Activated CD4-positive, alpha-beta T cell treated with anti-CD3 and anti-CD28 coated beads, Interleukin-2, amount 50 U/mL, for 16 hours (primary cell): ENCODE measurements around the gene IGFALS.

Source experiments
- DNase-seq: peaks from one replicate; pipeline ENCODE4 v3.0.0-alpha.2; 2020

Gene IGFALS

DNA sequence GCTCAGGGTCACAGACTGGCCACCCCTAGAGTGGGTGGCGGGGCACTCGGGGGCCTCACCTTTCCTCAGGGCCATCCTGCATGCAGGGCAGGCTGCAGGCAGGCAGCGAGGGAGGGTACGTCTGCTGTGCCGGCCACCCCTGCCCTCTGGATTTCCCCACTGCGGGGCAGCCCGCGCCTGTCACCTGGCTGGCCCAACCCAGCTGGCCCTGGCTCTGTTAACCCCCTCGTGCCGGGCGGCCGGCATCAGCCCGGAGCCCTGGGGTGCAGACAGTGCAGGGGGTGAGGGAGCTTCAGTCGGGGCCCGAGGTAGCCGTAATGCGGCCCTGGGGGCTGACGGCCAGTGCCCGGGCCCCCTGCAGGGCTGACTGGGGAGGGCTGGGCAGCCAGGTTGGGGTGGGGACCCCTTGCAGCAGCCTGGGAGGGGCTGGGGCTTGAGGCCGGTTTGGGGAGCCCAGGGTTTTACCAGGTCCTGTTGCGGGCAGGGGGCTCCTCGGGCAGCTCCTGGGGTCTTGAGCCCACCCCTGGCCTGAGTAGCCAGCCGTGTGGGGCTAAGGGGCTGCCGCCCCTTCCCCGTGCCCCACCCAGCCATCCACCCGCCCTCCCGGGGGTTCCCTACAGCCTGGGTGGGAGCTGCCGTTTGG is at the start of gene IGFALS:
Gene IGFALS, minus strand, starts transcription at position 128 of the 643 bp plus-strand sequence. Its CDS starts 53 bp downstream, at position 75.
- DNase-seq, result no peak

DNA sequence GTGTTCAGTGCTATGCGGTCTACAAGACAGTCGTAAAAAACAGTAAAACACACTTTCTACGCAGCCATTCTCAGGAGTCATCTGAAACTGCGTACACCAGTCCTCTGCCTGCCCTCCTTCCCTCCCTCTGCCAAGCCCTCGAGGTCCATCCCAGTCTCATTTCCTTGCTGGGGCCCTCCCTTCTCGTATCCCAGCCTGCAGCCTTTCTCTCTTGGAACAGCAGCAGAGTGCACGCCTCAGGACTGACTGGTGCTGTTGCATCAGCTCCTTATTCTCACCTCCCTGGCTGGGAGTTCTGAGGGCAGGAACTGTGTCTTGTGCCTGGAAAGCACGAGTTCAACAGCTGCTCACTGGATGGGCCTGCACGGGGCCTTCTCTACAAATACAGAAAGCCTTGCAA is 46.0 kb upstream of the IGFALS start:
- DNase-seq, result no peak

DNA sequence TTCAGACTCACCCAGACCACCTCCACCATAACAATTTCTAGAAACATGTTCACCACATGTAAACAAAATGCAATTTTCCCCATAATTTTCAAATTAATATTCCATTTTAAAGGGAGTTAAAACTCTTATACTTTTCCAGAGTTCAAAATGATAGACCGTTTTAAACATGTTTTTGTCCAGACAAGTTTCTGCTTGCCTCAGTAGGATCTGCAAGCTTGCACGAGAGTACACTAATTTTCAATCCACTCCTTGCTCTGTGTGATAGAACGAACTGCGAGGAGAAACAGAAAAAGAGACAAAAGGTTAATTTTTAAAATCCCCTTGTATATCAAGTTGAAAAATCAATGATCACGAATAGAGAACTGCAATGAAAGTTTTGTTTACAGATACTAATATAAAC is 40.6 kb upstream of the IGFALS start:
- DNase-seq, result no peak

DNA sequence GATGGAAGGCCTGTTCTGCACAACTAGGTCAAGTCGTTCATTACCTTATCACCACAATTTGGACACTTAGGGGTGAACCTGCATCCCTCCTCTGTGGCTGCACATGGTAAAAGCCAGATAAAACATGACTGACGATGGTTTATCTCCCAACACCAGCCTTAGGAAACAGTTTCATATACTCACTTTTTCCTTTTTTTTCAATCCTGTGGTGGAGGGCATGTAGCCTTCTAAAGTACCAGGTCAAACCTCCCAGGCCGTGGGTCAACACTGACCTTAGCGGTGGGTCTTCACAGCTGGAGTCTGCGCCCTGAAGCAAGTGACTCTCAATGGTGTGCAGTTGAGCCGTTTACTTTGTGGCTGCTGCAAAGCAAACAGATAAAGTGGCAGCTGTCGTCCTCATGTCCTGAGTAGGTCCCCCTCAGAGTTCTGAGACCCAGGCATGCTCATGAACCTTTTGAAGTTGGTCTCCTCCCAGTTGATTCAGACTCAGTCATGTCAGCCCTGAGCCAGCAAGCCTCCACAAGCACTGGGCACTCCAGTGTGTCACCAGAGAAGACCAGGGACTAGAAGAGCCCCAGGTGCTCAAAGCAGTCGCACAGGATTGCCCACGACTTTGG is 39.4 kb upstream of the IGFALS start:
- DNase-seq, result no peak

DNA sequence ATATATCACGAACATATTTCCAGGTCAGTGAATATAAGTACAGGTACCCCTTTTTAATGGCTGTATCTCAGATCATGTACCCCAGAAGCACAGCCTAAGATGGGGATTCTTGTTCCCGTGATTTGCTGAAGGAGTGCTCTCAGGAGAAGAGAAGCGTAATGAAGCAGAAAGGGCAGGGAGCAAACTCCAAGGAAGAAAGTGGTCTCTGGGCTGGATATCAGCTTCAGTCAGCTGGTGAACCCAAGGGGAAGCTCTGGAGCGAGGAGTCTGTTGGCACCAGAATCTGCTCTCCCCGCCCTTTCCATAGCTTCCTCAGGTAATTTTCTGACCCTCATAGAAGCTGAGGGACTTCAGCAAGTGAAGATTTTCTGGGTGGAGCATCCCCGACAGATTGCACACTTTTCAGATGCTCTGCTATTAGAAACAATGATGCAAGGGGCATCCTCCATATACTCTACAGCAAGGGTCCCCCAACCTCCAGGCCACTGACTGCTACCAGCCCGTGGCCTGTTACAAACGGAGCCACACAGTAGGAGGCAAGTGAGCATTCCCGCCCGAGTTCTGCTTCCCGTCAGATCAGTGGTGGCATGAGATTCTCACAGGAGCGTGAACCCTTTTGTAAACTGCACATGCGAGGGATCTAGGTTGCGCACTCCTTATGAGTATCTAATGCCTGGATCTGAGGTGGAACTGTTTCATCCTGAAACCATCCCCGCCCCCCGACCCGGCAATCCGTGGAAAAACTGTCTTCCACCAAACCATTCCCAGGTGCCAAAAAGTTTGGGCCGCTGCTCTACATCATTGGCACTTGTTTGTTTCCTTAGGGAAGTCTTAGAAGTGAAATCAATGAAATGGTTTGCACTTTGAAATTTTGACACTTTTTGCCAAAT is 37.9 kb upstream of the IGFALS start:
- DNase-seq, result no peak

DNA sequence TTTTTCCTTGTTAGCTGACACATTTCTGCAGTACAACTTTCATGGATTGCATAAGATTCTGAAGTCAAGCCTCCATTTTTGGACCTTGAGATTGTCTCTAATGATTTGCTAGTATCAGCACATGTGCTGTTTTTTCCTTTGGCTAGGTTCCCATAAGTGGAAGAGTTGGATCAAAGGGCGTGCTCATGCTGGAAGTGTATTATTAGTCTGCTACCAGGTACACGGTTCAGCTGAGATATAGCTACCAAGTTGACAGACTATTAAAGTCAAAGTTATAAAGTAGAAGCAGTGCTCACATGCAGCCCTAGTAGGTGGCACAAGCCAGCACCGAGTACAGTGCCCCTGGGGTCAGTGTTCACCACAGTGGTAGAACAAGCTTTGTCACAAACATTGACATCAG is 36.7 kb upstream of the IGFALS start:
- no peak for DNase-seq

DNA sequence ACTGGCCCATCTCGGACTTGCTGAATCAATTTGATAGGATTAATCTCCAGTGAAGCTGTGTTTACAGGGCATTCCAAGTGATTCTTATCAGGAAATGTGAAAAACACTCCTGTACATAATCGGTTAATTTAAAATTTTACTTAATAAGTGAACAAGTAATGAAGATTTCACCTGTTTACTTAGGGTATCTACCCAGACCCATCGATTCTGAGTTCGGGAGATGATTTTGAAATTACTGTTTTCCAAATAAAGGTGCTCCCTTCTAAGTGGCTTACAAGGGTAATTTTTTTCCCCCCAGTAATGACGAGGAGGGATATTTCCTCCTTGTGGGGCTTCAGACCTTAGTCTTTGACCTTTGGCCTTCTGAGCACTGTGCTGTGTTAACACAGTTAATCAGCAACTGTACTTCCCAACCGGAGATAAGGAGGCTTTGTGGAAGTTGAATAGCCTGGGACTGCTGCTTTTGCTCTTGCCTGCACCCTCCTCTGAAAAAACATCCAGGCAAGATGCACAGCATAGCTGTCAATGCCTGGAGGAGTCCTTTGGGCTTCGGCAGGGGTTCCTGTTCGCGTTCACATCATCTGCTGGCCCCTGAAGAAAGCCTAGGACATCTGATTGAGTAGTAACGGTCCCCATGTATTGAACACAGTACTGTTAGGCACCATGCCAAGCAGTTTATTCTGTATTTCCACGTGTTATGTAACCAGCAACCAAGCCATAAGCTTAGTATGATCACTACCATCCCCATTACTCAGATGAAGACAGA is 35.3 kb upstream of the IGFALS start:
- DNase-seq, result no peak

DNA sequence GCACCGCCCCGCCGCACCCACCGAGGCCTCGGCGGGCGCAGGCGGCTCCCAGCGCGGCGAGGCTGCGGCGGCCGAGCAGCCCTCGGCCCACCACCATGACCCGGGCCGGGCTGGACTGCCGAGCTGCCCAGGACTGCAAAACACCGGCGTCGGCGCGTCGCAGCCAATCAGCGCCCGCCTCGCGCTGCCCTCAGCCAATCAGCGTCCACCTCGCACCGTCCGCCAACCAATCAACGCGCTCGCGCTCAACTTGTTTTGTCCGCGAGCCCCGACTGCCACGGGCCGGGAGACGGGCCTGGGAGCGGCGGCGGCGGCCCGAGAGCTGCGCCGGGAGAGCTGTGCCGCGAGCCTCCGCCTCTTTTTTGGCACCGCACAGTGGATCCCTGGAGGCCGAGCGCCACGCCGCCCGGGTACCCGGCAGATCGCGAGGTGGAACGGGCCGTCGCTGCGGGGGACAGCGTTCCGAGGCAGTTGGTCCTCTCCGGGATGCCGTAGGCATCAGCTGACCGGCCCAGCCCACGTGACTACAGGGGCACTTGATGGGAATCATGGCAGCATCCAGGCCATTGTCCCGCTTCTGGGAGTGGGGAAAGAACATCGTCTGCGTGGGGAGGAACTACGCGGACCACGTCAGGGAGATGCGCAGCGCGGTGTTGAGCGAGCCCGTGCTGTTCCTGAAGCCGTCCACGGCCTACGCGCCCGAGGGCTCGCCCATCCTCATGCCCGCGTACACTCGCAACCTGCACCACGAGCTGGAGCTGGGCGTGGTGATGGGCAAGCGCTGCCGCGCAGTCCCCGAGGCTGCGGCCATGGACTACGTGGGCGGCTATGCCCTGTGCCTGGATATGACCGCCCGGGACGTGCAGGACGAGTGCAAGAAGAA is 33.4 kb upstream of the IGFALS start, which contains the start of the genes FAHD1 and HAGH:
Gene FAHD1, plus strand, starts transcription at position 516 of the 883 bp plus-strand sequence. Its CDS starts 33 bp downstream, at position 549.
Gene HAGH, minus strand, starts transcription at position 135 of the 883 bp plus-strand sequence. Its CDS starts 38 bp downstream, at position 97.
- DNase-seq, result peak; percentile 92

DNA sequence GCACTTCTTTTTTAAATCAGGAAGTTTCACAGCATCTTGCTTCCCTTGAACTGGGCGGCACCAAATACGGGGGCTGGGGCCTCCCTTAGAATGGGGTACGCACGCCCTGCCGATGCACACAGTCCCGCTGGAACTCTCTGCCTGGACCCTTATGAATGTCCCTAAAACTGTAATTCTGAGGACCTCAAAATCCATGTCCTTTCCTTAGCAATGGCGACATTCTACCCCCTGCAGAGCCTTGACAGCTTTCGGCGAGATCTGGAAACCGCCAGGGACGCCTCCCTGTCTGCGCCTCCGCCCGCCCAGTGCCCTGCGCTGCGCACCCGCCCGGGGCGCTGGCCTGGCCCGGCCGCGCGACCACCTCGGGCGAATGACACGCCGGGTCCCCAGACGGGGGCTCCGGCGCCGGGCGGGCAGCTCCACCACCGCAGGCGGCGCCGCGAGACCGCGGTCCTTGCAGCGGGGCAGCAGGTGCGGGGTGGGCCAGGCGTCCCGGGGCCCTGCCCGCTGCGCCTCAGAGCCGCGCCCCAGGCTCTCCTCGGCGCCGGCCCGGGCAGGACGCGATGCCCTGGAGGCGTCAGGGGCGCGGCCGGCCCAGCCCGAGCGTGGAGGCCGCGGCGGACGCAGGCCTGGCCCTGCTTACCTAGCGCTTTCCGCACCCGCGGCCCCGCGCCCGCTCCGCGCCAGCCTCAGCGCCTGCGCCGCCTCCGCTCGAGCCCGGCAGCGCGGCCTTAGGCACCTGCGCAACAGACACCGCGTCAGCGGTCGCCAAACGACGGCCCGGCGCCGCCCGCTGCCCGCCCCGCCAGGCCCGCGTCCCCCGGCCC is 32.6 kb upstream of the IGFALS start:
- peak; percentile 58 for DNase-seq

DNA sequence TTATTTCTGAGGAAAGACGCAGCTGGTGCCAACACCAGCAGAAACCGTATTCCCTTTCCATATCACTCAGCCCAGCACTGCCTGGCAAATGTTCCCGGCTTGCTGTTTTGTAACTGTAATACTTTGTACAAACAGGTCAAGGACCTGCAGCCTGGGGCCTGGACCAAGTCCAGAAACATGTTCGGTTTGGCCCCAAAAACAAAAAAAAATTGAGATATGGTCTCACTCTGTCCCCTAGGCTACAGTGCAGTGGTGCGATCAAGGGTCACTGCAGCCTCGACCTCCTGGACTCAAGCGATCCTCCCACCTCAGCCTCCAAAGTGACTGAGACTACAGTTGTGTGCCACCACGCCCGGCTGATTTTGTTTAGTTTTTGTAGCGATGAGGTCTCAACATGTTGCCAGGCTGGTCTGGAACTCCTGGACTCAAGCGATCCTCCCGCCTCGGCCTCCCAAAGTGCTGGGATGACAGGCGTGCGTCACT is 31.9 kb upstream of the IGFALS start:
- no peak for DNase-seq

DNA sequence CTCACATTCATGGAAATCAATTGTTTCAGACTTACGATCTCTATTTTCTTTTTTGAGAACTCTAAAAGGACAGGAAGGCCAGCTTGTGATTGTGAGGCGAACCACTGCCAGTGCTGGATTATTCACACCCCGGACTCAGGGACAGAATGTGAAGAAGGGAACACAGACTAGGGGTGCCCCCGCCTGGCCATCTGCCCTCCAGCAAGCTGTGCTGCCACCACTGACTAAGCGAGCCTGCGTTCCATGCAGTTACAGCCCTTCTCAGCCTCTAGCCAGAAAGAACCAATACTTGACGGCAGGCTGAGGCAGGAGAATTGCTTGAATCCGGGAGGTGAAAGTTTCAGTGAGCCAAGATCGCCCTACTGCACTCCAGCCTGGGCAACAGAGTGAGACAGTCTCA is 30.3 kb upstream of the IGFALS start:
- DNase-seq, result peak; percentile 14

DNA sequence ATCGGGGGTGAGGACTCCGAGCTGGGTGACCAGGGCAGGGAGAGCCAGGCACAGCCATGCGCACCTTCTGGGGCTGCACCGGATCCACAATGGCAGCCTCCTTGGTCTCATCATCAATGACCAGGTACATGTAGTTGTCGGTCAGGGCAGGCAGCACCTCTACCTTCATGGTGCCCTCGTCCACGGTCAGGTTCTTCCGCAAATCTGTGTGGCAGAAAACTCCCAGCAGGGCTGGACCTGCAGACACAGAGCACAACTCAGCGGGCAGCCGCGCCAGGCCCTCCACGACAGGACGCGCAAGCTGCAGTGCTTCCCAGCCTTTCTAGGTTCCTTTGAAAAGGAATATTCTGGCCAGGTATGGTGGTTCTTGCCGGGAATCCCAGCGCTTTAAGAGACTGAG is 29.3 kb upstream of the IGFALS start:
- no peak for DNase-seq

DNA sequence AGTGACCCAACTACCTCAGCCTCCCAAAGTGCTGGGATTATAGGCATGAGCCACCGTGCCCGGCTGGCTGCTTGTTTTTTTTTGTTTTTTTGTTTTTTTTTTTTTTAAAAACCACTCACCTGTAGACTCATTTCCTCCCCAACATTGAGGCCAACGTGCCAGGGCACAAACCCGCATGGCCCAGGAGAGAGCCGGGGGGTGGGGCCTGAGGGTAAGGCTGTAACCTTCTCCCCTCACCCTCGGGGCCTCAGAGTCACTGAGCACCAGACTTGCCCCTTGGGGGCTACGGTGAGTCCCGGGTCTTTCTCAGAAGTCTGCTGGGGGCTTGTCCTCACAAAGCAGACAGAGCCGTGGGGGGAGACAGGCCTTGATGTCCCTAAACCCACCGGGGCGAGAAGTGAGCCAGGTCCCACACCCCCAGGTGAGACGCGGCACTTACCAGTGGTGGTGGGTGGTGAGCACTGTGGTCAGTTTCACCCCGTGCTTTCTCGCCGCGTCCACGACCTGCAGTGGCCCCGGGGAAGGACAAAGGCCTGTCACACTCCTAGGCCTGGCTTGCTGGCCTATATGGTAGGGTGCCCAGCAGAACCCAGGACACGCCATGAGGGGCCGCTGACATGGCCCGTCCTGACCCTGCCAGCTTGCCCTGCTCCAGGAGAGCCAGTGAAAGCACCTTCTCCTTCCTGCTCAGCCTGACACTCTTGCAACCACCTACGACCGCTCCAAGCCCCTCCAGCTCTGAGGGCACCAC is 28.5 kb upstream of the IGFALS start:
- no peak for DNase-seq

DNA sequence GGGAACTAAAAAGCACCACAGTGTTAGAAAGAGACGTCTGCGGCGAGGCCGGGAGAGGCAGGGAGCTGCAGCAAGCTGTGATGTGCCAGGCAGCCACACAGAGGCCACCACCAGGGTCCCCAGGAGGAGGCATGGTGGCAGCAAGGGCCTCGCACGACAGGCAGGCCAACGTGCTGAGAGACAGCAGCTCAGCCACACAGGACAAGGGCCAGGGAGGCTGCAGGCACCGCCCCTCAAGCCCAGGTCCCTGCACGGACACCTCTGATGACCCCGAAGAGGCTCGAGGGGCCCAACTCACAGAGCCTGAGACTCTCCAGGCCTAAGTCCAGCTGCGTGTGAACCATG is 27.4 kb upstream of the IGFALS start:
- no peak for DNase-seq

DNA sequence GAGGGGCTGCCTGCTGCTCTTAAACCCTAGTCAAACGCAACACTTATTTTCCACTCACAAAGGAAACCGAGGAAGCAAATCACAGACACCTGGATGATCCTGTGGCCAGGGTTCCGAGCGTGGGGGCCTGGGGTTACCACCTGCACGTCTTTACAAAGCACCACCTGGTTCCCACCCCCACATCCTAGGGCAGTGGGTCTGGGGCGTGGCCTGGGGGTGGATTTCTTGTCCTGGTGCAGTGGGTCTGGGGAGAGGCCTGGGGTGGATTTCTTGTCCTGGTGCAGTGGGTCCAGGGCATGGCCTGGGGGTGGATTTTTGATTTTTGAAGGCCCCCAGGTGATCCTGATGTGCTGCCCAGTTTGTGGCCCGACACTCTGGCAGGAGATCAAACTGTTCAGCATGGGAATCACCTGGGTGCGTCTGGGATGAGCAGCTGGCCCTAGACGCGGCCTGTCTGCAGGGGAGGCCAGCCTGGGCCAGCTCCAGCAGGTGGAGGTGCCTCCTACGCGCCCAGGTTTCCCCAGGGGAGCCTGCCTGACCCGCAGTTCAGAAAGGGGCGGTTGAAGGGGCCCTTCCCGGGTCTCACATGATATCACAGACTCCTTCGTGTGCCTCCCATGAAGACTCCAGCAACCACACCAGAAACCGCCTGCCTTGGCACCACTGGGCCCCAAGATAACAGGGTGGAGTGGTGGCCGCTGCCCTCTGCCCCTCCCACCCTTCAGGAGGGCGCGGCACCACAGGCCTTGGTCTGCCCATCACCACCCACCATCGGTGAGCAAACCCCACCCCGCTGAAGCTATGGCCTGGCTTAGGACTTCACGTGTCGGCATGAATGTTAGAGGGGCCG is 26.8 kb upstream of the IGFALS start:
- DNase-seq, result no peak

DNA sequence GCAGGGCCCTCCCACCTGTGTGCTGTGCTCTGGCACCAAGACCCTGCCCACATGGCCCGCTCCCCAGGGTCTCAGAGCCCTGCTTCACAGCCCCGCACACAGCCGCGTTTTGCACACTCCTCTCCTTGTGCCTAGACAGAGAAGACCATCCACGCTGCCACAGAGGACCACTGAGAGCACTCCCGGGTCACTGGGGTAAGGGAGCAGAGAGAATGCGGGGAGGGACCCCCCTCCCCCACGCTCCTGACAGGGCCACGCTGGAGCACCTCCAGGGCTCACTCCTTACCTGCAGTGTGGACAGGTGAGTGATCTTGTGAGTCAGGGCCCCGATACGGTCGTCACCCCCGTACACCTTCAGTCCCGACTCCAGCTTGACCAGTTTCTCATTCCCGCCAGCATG is 26.1 kb upstream of the IGFALS start:
- DNase-seq, result no peak

DNA sequence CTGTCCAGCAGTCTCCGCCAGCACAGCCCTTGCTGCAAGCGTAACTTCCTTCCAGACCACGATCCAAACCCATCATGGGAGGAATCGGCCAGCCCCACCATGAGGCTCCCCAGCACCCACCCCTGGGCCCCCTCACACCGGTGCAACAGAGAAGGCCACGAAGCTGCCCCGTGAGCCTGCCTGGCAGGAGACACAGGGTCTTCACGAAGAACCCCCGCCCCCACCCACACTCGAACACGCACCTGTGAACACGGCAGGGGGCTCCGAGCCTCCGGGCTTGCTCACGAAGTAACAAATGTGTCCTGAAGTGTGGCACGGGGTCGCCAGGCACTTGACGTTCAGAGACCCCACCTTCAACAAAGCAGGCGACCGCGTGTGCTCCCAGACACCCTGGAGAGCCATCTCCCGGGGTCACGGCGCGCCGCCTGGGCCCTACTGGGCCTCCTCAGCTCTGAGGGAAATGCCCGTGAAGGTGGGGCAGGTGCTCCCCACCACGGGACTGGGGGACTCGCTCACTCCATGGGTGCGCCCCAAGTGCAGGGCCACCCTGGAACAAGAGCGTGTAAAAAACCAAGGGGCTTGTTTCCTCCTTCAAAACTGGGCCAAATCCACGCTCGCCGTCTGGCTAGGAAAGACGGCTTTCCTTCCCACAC is 25.5 kb upstream of the IGFALS start:
- DNase-seq, result no peak

DNA sequence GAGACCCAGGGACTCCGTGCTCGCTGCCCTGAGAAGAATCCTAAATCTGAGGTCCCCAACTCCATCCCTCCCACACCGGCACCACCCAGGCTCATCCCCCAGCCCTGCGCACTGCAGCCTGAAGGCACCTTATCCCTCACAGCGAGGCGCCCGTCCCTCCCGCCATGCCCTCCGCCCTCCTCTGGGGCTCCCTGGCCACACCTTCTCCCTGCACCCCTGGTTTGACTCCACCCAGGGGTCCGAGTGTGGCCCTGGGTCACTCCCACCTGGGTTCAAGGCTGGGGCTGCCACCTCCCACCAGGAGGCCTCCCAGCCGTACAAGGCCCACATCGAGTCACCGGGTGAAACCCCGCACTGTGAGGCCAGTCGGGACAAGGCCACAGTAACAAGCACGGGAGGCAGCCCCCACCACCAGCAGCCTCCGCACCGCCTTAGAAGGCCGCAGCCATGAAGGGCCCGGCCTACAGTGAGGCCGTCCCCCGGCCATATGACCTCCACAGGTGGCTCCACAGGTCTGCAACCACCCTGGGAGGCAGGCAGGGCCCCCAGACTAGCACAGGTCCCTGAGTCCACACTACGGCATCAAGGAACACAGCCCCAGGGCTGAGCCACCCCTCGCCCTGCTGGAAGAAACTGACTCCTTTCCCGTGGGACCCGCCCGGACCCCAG is 24.8 kb upstream of the IGFALS start:
- no peak for DNase-seq
